Stimulated activated CD8-positive, alpha-beta memory T cell treated with anti-CD3 and anti-CD28 coated beads, Interleukin-7, amount 100 ng/mL, for 1 hour (primary cell): ENCODE data around the gene TYSND1.
"Not testable (repeated sequence)": the region's sequence is repeated elsewhere in the genome, so short reads cannot be mapped to it uniquely, and the experiment has no call there.

Source experiments
- DNase-seq, 2 donors: peaks; one replicate each; pipeline ENCODE4 v3.0.0-alpha.2; 2020; ENCODE audit warnings: low read depth in 2 of 2

TYSND1 gene, protein sequence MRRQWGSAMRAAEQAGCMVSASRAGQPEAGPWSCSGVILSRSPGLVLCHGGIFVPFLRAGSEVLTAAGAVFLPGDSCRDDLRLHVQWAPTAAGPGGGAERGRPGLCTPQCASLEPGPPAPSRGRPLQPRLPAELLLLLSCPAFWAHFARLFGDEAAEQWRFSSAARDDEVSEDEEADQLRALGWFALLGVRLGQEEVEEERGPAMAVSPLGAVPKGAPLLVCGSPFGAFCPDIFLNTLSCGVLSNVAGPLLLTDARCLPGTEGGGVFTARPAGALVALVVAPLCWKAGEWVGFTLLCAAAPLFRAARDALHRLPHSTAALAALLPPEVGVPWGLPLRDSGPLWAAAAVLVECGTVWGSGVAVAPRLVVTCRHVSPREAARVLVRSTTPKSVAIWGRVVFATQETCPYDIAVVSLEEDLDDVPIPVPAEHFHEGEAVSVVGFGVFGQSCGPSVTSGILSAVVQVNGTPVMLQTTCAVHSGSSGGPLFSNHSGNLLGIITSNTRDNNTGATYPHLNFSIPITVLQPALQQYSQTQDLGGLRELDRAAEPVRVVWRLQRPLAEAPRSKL

DNA sequence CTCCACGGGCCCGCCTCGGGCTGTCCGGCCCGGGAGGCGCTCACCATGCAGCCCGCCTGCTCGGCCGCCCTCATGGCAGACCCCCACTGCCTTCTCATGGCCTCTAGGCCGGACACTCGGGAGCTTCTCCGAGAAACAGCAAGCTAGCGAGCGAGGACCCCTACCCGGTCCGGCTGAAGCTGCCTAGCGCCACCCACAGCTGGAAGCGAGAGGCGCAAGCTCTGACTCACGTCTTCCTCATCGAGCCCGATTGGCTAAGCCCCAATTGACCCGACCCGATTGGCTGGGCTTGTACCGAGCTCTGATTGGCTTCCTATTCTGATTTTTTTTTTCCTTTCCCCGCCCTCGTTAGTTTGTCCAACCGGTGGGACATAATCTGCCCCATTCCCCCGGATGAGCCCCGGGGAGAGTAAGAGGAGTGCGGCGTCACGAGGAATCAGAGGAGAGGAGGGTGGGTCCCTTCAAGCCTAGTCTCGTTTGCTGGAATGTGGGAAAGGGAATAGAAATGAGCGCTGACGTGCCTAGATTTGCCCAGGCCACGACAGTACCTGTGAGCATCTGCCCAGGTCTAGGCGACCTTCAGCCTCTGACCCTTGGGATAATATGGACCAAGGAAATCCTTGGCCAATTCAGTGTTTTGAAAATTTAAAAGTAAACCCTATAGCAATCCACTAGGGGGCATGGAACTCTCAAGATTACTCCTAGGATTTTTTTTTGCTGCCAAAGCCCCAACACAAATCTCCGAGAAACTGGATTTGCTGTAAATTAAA, at the start of gene TYSND1:
Gene TYSND1 (minus strand): TSS at position 212 of the 770 bp plus-strand sequence. CDS start 114 bp downstream, at position 98.
- peak; percentile 72 to 83 for DNase-seq

- no peak for DNase-seq
Observed at GRCh38 chr10:70193391-70193844, 46.9 kb upstream of the TYSND1 start.

GRCh38 chr10:70192326-70192968, 45.9 kb upstream of the TYSND1 start:
- DNase-seq, result no peak

DNA sequence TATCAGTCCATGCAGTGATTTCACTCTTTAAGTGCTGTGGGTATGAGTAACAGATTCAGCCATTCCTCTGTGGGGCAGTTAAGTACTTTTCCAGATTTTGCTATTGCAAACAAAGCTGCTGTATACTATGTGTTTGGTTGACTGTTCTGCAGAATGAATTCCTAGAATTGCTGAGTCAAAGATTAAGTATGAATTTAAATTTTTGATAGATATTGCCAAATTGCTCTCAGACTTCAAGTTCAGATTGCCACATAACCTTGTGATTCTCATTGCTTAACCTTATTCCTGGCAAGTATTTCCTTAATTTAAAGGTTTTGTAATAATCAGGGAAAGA, 45.4 kb upstream of the TYSND1 start:
- DNase-seq, result no peak

DNA sequence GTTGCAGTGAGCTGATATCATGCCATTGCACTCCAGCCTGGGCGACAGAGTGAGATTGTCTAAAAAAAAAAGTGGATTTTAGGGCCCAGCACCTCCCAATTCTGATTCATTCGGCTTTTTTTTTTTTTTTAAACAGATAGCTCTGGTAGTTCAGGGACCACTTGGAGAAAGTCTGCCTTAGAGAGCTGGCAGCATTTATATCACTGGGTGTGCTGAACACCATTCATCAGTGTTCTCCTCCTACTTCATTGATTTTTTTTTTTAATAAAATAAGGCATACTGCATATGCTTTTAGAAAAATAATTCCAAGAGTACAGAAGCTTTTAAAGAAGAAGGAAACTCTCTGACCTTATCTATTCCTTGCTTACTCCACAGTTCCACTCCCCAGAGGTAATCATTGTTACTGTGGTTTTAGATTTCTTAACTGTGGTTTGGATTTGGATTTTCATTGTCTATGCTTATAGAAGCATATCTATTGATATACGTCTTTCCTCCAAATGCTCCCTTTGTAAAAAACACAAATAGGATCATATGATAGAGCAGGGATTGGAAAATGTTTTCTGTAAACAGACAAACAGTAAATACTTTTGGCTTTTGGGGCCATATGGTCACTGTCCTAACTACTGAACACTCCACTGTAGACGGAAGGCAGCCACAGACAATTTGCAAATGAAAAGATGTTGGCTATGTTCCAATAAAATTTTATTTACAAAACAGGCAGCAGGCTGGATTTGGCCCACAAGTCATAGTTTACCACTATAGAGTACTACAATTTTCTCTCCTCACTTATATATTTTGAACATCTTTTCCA, 44.9 kb upstream of the TYSND1 start:
- no peak for DNase-seq

GRCh38 chr10:70190581-70190980, 44.1 kb upstream of the TYSND1 start:
- DNase-seq, result no peak

GRCh38 chr10:70190102-70190501, 43.6 kb upstream of the TYSND1 start:
- no peak for DNase-seq

GRCh38 chr10:70188768-70189167, 42.3 kb upstream of the TYSND1 start:
- DNase-seq, result no peak

DNA sequence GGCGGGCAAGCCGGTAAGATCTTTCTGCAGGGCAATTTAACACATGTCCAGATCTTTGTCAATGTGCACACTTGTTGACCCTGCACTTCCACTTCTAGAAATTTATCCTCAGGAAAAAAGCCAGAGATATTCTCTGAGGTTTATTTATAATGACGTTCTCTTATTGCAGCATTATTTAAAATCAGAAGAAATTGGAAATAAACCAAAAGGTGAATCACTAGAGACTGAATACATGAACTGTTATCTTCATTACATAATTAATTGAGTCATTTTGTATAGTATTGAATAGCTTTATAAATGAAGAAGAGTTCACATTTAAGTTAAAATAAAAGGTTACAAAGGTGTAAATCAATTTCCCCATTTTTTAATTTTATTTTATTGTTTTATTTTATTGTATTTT, 40.1 kb upstream of the TYSND1 start:
- DNase-seq, result no peak

GRCh38 chr10:70186090-70186489, 39.6 kb upstream of the TYSND1 start:
- no peak for DNase-seq

DNA sequence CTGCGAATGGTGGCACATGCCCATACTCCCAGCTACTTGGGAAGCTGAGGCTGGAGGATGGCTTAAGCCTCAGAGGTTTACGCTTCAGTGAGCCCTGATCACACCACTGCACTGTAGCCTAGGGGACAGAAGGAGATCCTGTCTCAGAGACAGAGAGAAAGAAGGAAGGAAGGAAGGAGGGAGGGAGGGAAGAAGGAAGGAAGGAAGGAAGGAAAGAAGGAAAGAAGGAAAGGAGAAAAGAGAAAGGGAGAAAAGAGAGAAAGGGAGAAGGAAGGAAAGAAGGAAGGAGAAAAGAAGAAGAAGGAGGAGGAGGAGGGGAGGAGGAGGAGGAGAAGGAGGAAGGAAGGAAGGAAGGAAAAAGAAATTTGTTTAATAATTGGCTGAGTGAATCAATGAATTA, 36.8 kb upstream of the TYSND1 start:
- no peak for DNase-seq

DNA sequence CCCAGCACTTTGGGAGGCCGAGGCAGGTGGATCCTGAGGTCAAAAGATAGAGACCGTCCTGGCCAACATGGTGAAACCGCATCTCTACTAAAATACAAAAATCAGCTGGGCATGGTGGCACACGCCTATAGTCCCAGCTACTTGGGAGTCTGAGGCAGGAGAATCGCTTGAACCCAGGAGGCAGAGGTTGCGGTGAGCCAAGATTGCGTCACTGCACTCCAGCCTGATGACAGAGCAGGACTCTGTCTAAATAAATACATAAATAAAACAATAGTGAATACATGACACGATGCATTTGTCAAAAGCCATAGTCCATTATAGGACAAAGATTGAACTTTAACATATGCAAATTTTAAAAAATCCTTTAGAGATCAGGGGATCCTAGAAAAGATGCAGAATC, 32.7 kb upstream of the TYSND1 start:
- not testable (repeated sequence) for DNase-seq

- no peak for DNase-seq
Observed at GRCh38 chr10:70178139-70178725, 31.7 kb upstream of the TYSND1 start.

DNA sequence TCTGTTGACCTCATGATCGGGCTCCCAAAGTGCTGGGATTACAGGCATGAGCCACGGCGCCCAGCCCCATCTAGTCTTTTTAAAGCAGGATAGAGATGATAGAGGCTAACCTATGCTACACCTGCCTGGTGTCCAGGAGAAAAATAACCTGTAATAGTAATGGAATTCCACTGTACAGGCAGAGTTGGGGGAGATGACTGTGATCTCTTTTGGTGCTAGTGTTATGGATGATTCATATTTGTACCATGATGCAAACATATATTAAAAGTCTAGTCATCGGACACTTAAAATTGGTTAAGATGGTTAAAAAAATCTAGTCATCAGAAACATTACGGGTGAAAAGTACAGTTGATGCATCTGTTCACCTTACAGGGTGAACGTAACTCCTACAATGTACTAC, 29.9 kb upstream of the TYSND1 start:
- DNase-seq, result no peak

GRCh38 chr10:70175516-70175915, 29.0 kb upstream of the TYSND1 start:
- DNase-seq, result no peak

DNA sequence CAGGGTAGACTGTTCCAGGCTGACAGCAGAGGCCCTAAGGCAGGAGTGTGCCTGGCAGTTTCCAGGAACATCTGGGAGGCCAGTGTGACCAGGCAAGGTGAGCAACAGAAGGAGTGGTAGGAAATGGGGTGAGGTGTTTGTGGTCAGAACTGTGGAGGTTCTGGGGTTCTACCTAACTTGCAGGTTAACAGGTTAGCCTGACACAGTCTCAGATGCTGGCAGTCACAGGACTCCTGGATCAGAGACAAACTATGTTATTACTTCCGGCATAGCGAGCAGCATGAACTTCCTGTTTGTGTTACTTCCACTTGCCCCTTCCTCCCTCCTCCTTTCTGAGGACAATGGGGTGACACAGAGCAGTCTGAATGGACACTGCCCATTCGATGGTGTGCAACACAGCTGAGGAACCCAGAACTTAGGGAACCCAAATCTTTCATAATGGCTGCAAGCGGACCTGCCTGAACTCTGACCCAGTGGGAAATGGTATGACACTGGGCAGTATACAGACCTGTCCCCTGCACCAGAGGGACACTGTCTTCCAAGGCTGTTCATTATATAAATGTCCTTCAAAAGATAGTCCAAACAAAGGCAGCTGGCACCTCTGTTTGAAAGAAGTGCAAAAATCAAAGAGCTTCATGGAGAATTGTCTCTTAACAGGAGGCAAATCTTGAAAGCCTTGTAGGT, 27.7 kb upstream of the TYSND1 start:
- DNase-seq, result no peak

GRCh38 chr10:70169649-70170364, 23.3 kb upstream of the TYSND1 start:
- DNase-seq, result no peak

GRCh38 chr10:70169011-70169410, 22.5 kb upstream of the TYSND1 start:
- DNase-seq, result no peak

GRCh38 chr10:70167246-70167645, 20.7 kb upstream of the TYSND1 start:
- no peak for DNase-seq

DNA sequence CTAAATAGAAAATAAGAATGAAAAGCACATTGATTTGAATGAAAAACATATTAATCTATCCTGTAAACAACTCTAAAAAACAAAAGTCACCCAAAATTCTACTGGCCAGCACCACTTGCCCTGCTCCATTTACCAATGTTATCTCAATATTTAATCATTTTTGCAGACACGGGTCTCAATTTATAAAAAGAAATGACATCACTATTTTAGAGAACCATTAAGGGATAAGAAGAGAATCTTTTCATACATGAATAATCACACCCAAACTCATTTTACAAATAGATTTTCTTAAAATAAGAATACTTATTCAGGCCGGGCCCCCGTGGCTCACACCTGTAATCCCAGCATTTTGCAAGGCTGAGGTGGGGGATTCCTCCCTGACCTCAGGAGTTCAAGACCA, 19.9 kb upstream of the TYSND1 start:
- DNase-seq, result no peak
